HEK293 (cell line): ENCODE measurements around the gene DDX28.
A peak's percentile ranks its signal among the peaks of the same experiment; 100 is the strongest.

Experiments
- EGR2 ChIP-seq: fragments of 450-650 bp; formaldehyde crosslinking; IDR thresholded peaks from 2 replicates; pipeline ENCODE4 v1.5.1; 2016; ENCODE audit warnings: low read depth, missing biosample characterization, missing genetic modification characterization
- GLIS1 ChIP-seq: fragments of 450-650 bp; formaldehyde crosslinking; IDR thresholded peaks from 2 replicates; pipeline ENCODE4 v1.5.1; 2016; ENCODE audit warnings: missing biosample characterization, missing genetic modification characterization
- GLIS2 ChIP-seq: fragments of 450-650 bp; formaldehyde crosslinking; IDR thresholded peaks from 2 replicates; pipeline ENCODE4 v1.5.1; 2016; ENCODE audit warnings: missing biosample characterization, missing genetic modification characterization
- KLF1 ChIP-seq: fragments of 450-650 bp; formaldehyde crosslinking; IDR thresholded peaks from 2 replicates; pipeline ENCODE4 v1.5.1; 2016; ENCODE audit warnings: missing biosample characterization, missing genetic modification characterization
- SP2 ChIP-seq: fragments of 450-650 bp; formaldehyde crosslinking; IDR thresholded peaks from 2 replicates; pipeline ENCODE4 v1.5.1; 2016; ENCODE audit warnings: missing biosample characterization, missing genetic modification characterization
- SP3 ChIP-seq: fragments of 450-650 bp; formaldehyde crosslinking; IDR thresholded peaks from 2 replicates; pipeline ENCODE4 v1.5.1; 2016; ENCODE audit warnings: missing biosample characterization, missing genetic modification characterization
- ZBTB17 ChIP-seq: fragments of 450-650 bp; formaldehyde crosslinking; IDR thresholded peaks from 2 replicates; pipeline ENCODE4 v1.5.1; 2016; ENCODE audit warnings: missing biosample characterization, missing genetic modification characterization
- ZBTB20 ChIP-seq: fragments of 450-650 bp; formaldehyde crosslinking; IDR thresholded peaks from 2 replicates; pipeline ENCODE4 v1.5.1; 2016; ENCODE audit warnings: missing biosample characterization, missing genetic modification characterization
- ZFHX2 ChIP-seq: fragments of 450-650 bp; formaldehyde crosslinking; conservative IDR thresholded peaks from 2 replicates; pipeline ENCODE4 v1.5.1; 2016; ENCODE audit warnings: missing biosample characterization, missing genetic modification characterization
- ZIC2 ChIP-seq: fragments of 450-650 bp; formaldehyde crosslinking; IDR thresholded peaks from 2 replicates; pipeline ENCODE4 v1.5.1; 2016; ENCODE audit warnings: missing biosample characterization, missing genetic modification characterization
- ZNF2 ChIP-seq: fragments of 450-650 bp; formaldehyde crosslinking; IDR thresholded peaks from 2 replicates; pipeline ENCODE4 v1.5.1; 2016; ENCODE audit warnings: missing biosample characterization, missing genetic modification characterization
- ZNF366 ChIP-seq: fragments of 450-650 bp; formaldehyde crosslinking; conservative IDR thresholded peaks from 2 replicates; pipeline ENCODE4 v1.5.1; 2016; ENCODE audit warnings: missing biosample characterization, missing genetic modification characterization
- ZNF423 ChIP-seq: fragments of 450-650 bp; formaldehyde crosslinking; IDR thresholded peaks from 2 replicates; pipeline ENCODE4 v1.5.1; 2016; ENCODE audit warnings: missing biosample characterization, missing genetic modification characterization
- ZNF426 ChIP-seq: fragments of 450-650 bp; formaldehyde crosslinking; IDR thresholded peaks from 2 replicates; pipeline ENCODE4 v1.5.1; 2017; ENCODE audit warnings: missing biosample characterization, missing genetic modification characterization, mild to moderate bottlenecking, inconsistent platforms, moderate library complexity
- ZNF529 ChIP-seq: fragments of 450-650 bp; formaldehyde crosslinking; IDR thresholded peaks from 2 replicates; pipeline ENCODE4 v1.5.1; 2017; ENCODE audit warnings: missing genetic modification characterization, missing biosample characterization; ENCODE audit not compliant: insufficient replicate concordance
- ZNF561 ChIP-seq: fragments of 450-650 bp; IDR thresholded peaks from 2 replicates; pipeline ENCODE4 v1.5.1; 2018; ENCODE audit warnings: missing biosample characterization, missing genetic modification characterization, borderline replicate concordance
- ZNF596 ChIP-seq: fragments of 450-650 bp; IDR thresholded peaks from 2 replicates; pipeline ENCODE4 v1.5.0; 2018; ENCODE audit warnings: missing biosample characterization, mild to moderate bottlenecking, missing genetic modification characterization, moderate library complexity
- ZNF610 ChIP-seq: fragments of 450-650 bp; formaldehyde crosslinking; IDR thresholded peaks from 2 replicates; pipeline ENCODE4 v1.5.1; 2016; ENCODE audit warnings: missing biosample characterization, missing genetic modification characterization, borderline replicate concordance
- ZNF629 ChIP-seq: fragments of 450-650 bp; formaldehyde crosslinking; IDR thresholded peaks from 2 replicates; pipeline ENCODE4 v1.5.1; 2017; ENCODE audit warnings: missing biosample characterization, missing genetic modification characterization
- ZNF654 ChIP-seq: fragments of 450-650 bp; formaldehyde crosslinking; IDR thresholded peaks from 2 replicates; pipeline ENCODE4 v1.5.1; 2016; ENCODE audit warnings: low read depth, missing biosample characterization, missing genetic modification characterization
- ZNF785 ChIP-seq: fragments of 450-650 bp; formaldehyde crosslinking; IDR thresholded peaks from 2 replicates; pipeline ENCODE4 v1.5.1; 2016; ENCODE audit warnings: missing biosample characterization, missing genetic modification characterization
- ZNF843 ChIP-seq: fragments of 450-650 bp; formaldehyde crosslinking; IDR thresholded peaks from 2 replicates; pipeline ENCODE4 v1.5.1; 2016; ENCODE audit warnings: missing biosample characterization, missing genetic modification characterization
- ZSCAN30 ChIP-seq: fragments of 450-650 bp; IDR thresholded peaks from 2 replicates; pipeline ENCODE4 v1.5.1; 2018; ENCODE audit warnings: missing biosample characterization, mild to moderate bottlenecking, missing genetic modification characterization, moderate library complexity
- TF ChIP-seq, protein P1 (sequence below): fragments of 450-650 bp; formaldehyde crosslinking; IDR thresholded peaks from 2 replicates; pipeline ENCODE4 v1.5.1; 2016; ENCODE audit warnings: missing biosample characterization, missing genetic modification characterization
- TF ChIP-seq, protein P2 (sequence below): fragments of 450-650 bp; formaldehyde crosslinking; optimal IDR thresholded peaks from 2 replicates; pipeline ENCODE3; 2016; ENCODE audit warnings: missing biosample characterization, mild to moderate bottlenecking, missing genetic modification characterization
- TF ChIP-seq, protein P3 (sequence below): fragments of 450-650 bp; formaldehyde crosslinking; IDR thresholded peaks from 2 replicates; pipeline ENCODE4 v1.5.1; 2016; ENCODE audit warnings: missing biosample characterization, missing genetic modification characterization
- TF ChIP-seq, protein P4 (sequence below): fragments of 450-650 bp; formaldehyde crosslinking; IDR thresholded peaks from 2 replicates; pipeline ENCODE4 v1.5.1; 2016; ENCODE audit warnings: missing biosample characterization, missing genetic modification characterization
- TF ChIP-seq, protein P5 (sequence below): fragments of 450-650 bp; formaldehyde crosslinking; IDR thresholded peaks from 2 replicates; pipeline ENCODE4 v1.5.1; 2016; ENCODE audit warnings: missing biosample characterization, missing genetic modification characterization
- TF ChIP-seq, protein P6 (sequence below): fragments of 450-650 bp; formaldehyde crosslinking; IDR thresholded peaks from 2 replicates; pipeline ENCODE4 v1.5.1; 2016; ENCODE audit warnings: missing biosample characterization, missing genetic modification characterization

Gene DDX28

DNA sequence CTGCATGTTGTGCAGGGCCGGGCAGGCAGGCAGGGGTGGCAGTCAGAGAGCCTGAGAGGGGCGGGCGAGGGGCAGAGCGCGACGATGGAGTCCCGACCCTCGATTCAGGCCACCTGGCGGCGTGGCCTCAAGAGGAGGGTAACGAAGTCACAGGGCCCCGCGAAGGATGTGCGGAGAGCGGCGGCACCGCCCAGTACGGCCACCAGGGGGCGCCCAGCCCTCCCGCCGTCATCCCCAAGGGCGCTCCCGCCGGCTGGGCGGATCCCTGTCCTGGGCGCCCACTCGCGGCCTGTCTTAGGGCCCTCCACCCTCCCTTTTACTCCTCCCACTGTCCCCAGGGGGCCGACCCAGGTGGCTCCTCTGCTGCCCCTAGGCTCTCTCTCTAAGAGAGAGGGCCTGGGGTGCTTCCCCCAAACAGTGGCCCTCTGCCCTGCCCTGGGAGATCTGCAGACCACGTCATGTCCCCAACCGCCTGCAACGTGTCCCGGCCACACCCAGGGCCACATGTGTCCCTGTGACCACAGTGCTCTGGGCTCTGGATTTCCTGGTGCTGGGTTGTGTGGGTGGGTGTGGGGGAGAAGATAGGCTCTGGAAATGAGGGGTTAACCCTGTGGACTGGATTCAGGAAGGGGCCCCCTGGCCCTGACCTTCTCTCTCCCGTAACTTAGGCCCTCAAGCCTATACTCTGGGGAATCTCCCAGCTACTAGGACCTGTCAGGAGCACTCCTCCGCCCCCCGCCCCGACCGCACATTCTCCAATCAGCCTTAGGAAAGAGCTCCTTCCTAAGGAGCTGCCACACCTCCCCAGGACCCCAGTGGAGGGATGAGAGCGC, 29.6 kb downstream of the DDX28 start (continued):
- peak; percentile 35; the same call in 1 of the 2 replicates for TF ChIP-seq ZSCAN30
- TF ChIP-seq, protein P1, sequence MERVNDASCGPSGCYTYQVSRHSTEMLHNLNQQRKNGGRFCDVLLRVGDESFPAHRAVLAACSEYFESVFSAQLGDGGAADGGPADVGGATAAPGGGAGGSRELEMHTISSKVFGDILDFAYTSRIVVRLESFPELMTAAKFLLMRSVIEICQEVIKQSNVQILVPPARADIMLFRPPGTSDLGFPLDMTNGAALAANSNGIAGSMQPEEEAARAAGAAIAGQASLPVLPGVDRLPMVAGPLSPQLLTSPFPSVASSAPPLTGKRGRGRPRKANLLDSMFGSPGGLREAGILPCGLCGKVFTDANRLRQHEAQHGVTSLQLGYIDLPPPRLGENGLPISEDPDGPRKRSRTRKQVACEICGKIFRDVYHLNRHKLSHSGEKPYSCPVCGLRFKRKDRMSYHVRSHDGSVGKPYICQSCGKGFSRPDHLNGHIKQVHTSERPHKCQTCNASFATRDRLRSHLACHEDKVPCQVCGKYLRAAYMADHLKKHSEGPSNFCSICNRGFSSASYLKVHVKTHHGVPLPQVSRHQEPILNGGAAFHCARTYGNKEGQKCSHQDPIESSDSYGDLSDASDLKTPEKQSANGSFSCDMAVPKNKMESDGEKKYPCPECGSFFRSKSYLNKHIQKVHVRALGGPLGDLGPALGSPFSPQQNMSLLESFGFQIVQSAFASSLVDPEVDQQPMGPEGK, result peak; percentile 61
- TF ChIP-seq ZNF629, result 0 out of 2 replicates have a peak, but pooled peaks have one; percentile 27
- TF ChIP-seq ZNF596 (tag by site-specific recombination), result peak; percentile 48; the same call in 1 of the 2 replicates
- TF ChIP-seq, protein P2, sequence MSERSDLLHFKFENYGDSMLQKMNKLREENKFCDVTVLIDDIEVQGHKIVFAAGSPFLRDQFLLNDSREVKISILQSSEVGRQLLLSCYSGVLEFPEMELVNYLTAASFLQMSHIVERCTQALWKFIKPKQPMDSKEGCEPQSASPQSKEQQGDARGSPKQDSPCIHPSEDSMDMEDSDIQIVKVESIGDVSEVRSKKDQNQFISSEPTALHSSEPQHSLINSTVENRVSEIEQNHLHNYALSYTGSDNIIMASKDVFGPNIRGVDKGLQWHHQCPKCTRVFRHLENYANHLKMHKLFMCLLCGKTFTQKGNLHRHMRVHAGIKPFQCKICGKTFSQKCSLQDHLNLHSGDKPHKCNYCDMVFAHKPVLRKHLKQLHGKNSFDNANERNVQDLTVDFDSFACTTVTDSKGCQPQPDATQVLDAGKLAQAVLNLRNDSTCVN (tag by site-specific recombination), result peak; percentile 55
- TF ChIP-seq ZNF366 (tag by site-specific recombination), result 0 out of 2 replicates have a peak, but pooled peaks have one; percentile 13
- TF ChIP-seq SP3, result peak; percentile 54
- TF ChIP-seq SP2, result peak; percentile 65
- TF ChIP-seq EGR2 (tag by site-specific recombination), result peak; percentile 63
- TF ChIP-seq ZBTB20 (tag by site-specific recombination), result peak; percentile 15; the same call in 1 of the 2 replicates
- no peak for TF ChIP-seq ZNF426 (tag by site-specific recombination)
- TF ChIP-seq GLIS2 (tag by site-specific recombination), result peak; percentile 87
- TF ChIP-seq ZFHX2 (tag by site-specific recombination), result peak; percentile 54
- TF ChIP-seq ZBTB17 (tag by site-specific recombination), result 0 out of 2 replicates have a peak, but pooled peaks have one; percentile 32
- TF ChIP-seq, protein P3, sequence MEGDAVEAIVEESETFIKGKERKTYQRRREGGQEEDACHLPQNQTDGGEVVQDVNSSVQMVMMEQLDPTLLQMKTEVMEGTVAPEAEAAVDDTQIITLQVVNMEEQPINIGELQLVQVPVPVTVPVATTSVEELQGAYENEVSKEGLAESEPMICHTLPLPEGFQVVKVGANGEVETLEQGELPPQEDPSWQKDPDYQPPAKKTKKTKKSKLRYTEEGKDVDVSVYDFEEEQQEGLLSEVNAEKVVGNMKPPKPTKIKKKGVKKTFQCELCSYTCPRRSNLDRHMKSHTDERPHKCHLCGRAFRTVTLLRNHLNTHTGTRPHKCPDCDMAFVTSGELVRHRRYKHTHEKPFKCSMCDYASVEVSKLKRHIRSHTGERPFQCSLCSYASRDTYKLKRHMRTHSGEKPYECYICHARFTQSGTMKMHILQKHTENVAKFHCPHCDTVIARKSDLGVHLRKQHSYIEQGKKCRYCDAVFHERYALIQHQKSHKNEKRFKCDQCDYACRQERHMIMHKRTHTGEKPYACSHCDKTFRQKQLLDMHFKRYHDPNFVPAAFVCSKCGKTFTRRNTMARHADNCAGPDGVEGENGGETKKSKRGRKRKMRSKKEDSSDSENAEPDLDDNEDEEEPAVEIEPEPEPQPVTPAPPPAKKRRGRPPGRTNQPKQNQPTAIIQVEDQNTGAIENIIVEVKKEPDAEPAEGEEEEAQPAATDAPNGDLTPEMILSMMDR, result peak; percentile 99
- no peak for TF ChIP-seq ZNF529
- TF ChIP-seq, protein P4, sequence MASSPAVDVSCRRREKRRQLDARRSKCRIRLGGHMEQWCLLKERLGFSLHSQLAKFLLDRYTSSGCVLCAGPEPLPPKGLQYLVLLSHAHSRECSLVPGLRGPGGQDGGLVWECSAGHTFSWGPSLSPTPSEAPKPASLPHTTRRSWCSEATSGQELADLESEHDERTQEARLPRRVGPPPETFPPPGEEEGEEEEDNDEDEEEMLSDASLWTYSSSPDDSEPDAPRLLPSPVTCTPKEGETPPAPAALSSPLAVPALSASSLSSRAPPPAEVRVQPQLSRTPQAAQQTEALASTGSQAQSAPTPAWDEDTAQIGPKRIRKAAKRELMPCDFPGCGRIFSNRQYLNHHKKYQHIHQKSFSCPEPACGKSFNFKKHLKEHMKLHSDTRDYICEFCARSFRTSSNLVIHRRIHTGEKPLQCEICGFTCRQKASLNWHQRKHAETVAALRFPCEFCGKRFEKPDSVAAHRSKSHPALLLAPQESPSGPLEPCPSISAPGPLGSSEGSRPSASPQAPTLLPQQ (tag by site-specific recombination), result peak; percentile 60
- peak; percentile 80 for TF ChIP-seq ZNF423
- TF ChIP-seq ZNF2 (tag by site-specific recombination), result 0 out of 2 replicates have a peak, but pooled peaks have one; percentile 48
- peak; percentile 76 for TF ChIP-seq ZNF610 (tag by site-specific recombination)
- TF ChIP-seq ZNF785, result 0 out of 2 replicates have a peak, but pooled peaks have one; percentile 13
- peak; percentile 78 for TF ChIP-seq ZIC2 (tag by site-specific recombination)
- TF ChIP-seq, protein P5, sequence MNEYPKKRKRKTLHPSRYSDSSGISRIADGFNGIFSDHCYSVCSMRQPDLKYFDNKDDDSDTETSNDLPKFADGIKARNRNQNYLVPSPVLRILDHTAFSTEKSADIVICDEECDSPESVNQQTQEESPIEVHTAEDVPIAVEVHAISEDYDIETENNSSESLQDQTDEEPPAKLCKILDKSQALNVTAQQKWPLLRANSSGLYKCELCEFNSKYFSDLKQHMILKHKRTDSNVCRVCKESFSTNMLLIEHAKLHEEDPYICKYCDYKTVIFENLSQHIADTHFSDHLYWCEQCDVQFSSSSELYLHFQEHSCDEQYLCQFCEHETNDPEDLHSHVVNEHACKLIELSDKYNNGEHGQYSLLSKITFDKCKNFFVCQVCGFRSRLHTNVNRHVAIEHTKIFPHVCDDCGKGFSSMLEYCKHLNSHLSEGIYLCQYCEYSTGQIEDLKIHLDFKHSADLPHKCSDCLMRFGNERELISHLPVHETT (tag by site-specific recombination), result no peak
- 0 out of 2 replicates have a peak, but pooled peaks have one; percentile 52 for TF ChIP-seq ZNF843 (tag by site-specific recombination)
- TF ChIP-seq, protein P6, sequence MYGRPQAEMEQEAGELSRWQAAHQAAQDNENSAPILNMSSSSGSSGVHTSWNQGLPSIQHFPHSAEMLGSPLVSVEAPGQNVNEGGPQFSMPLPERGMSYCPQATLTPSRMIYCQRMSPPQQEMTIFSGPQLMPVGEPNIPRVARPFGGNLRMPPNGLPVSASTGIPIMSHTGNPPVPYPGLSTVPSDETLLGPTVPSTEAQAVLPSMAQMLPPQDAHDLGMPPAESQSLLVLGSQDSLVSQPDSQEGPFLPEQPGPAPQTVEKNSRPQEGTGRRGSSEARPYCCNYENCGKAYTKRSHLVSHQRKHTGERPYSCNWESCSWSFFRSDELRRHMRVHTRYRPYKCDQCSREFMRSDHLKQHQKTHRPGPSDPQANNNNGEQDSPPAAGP, result peak; percentile 40; the same call in 1 of the 2 replicates
- TF ChIP-seq KLF1 (tag by site-specific recombination), result peak; percentile 90
- peak; percentile 30; the same call in 1 of the 2 replicates for TF ChIP-seq ZNF654 (tag by site-specific recombination)
- peak; percentile 89 for TF ChIP-seq GLIS1 (tag by site-specific recombination)
- 0 out of 2 replicates have a peak, but pooled peaks have one; percentile 37 for TF ChIP-seq ZNF561 (tag by site-specific recombination)
